Measurements from ENCODE around the gene EPS8. TPM values are rescaled to one million over a fixed set of nuclear protein-coding genes. Genes with fewer than 3 reads are reported as not detected.
A peak's percentile ranks its signal among the peaks of the same experiment; 100 is the strongest.

The EPS8 gene
- total RNA-seq, 1 experiment from 2014 or later: 32.0 TPM

DNA sequence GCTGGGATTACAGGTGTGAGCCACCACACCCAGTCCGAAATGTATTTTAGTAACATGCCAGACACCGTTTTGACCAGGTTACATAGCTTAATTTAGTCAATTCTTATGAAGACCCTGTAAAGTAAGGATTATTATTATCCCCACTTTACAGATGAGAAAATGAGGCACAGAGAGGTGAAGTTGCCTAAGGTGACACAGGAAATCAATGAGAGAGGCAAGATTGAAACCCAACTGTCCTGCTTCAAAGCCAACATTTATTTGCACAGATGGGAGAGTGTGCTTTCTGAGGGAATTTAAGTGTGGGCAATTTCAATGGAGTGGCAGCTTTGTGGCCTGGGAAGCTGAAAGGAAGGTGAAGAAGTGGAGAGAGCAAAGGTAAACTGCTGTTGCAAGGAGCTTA lies 19.1 kb upstream of the EPS8 start:
- POLR2A ChIA-PET: interaction anchor here (0.6 kb wide), 2 partner anchors 38 to 398 kb away, joined by 3 to 4 read pairs; no protein-coding TSS in a partner anchor
- no peak for ATAC-seq
- CTCF ChIA-PET: no interaction called here
- Histone ChIP-seq H3K9me3 (ENCODE audit: control insufficient read depth, insufficient read depth, low read depth, low read length) (no peaks in the 10 kb centered on the region), H3K4me1 (ENCODE audit: control insufficient read depth, insufficient read depth, low read length) (peaks cover 4% of the 10 kb centered on the region), H3K27me3 (ENCODE audit: control insufficient read depth, insufficient read depth, low read length) (no peaks in the 10 kb centered on the region), H3K27ac (ENCODE audit: low read length) (0 out of 2 replicates have a peak overlapping the region, but pooled peaks have one; percentile 17), H3K4me3 (ENCODE audit: low read depth in 2 of 2, low read length in 2 of 2) (no peak overlapping the region), H3K36me3 (ENCODE audit: control insufficient read depth, insufficient read depth, low read length) (no peaks in the 10 kb centered on the region)
- TF ChIP-seq TCF7L2 (IDR thresholded peaks at IDR 0.05; ENCODE audit: low read depth, low read length) (no peak), POLR2AphosphoS5 (IDR thresholded peaks at IDR 0.05; ENCODE audit: low read depth, low read length) (no peak), SIN3A (IDR thresholded peaks at IDR 0.05; ENCODE audit: borderline replicate concordance, insufficient read depth, low read depth, low read length) (no peak)
- TF ChIP-seq, protein P1, sequence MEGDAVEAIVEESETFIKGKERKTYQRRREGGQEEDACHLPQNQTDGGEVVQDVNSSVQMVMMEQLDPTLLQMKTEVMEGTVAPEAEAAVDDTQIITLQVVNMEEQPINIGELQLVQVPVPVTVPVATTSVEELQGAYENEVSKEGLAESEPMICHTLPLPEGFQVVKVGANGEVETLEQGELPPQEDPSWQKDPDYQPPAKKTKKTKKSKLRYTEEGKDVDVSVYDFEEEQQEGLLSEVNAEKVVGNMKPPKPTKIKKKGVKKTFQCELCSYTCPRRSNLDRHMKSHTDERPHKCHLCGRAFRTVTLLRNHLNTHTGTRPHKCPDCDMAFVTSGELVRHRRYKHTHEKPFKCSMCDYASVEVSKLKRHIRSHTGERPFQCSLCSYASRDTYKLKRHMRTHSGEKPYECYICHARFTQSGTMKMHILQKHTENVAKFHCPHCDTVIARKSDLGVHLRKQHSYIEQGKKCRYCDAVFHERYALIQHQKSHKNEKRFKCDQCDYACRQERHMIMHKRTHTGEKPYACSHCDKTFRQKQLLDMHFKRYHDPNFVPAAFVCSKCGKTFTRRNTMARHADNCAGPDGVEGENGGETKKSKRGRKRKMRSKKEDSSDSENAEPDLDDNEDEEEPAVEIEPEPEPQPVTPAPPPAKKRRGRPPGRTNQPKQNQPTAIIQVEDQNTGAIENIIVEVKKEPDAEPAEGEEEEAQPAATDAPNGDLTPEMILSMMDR (IDR thresholded peaks at IDR 0.05): no peak
- TF ChIP-seq, protein P2, sequence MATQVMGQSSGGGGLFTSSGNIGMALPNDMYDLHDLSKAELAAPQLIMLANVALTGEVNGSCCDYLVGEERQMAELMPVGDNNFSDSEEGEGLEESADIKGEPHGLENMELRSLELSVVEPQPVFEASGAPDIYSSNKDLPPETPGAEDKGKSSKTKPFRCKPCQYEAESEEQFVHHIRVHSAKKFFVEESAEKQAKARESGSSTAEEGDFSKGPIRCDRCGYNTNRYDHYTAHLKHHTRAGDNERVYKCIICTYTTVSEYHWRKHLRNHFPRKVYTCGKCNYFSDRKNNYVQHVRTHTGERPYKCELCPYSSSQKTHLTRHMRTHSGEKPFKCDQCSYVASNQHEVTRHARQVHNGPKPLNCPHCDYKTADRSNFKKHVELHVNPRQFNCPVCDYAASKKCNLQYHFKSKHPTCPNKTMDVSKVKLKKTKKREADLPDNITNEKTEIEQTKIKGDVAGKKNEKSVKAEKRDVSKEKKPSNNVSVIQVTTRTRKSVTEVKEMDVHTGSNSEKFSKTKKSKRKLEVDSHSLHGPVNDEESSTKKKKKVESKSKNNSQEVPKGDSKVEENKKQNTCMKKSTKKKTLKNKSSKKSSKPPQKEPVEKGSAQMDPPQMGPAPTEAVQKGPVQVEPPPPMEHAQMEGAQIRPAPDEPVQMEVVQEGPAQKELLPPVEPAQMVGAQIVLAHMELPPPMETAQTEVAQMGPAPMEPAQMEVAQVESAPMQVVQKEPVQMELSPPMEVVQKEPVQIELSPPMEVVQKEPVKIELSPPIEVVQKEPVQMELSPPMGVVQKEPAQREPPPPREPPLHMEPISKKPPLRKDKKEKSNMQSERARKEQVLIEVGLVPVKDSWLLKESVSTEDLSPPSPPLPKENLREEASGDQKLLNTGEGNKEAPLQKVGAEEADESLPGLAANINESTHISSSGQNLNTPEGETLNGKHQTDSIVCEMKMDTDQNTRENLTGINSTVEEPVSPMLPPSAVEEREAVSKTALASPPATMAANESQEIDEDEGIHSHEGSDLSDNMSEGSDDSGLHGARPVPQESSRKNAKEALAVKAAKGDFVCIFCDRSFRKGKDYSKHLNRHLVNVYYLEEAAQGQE (IDR thresholded peaks at IDR 0.05; ENCODE audit: insufficient read depth in 1 of 2, low read depth in 2 of 2, low read length in 1 of 2): no peak
- in situ Hi-C loops (cut with HindIII; ENCODE audit: low pct_unique_long_range_greater_than_20kb, low sequenced_read_pairs): no loop called here
- BruUV-seq (replicated peaks): no TSS peak
- no peak for DNase-seq (ENCODE audit: low read depth, low spot score)
- intact Hi-C loops (cut with micrococcal nuclease; ENCODE audit: unreplicated experiment): no loop called here

DNA sequence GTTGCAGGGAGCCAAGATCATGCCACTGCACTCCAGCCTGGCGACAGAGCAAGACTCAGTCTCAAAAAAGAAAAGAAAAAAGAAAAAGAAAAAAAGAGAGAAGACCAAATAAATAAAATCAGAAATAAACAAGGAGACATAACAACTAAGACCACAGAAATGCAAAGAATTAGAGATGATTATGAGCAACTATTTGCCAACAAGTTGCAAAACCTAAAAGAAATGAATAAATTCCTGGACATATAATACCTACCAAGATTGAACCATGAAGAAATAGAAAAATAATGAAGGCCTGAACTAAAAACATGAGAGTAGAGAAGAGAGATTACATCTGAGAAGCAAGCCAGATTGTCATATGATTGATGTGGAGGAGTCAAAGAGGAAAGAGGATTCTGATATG lies 17.6 kb upstream of the EPS8 start:
- Histone ChIP-seq H3K4me1 (ENCODE audit: control insufficient read depth, insufficient read depth, low read length) (peaks cover 4% of the 10 kb centered on the region), H3K4me3 (ENCODE audit: low read depth in 2 of 2, low read length in 2 of 2) (no peak overlapping the region), H3K9me3 (ENCODE audit: control insufficient read depth, insufficient read depth, low read depth, low read length) (no peaks in the 10 kb centered on the region), H3K27me3 (ENCODE audit: control insufficient read depth, insufficient read depth, low read length) (no peaks in the 10 kb centered on the region), H3K27ac (ENCODE audit: low read length) (no peak overlapping the region), H3K36me3 (ENCODE audit: control insufficient read depth, insufficient read depth, low read length) (no peaks in the 10 kb centered on the region)
- in situ Hi-C loops (cut with HindIII; ENCODE audit: low pct_unique_long_range_greater_than_20kb, low sequenced_read_pairs) (no loop called here), intact Hi-C loops (cut with micrococcal nuclease; ENCODE audit: unreplicated experiment) (no loop called here)
- DNase-seq (ENCODE audit: low read depth, low spot score): no peak
- ChIA-PET CTCF (no interaction called here), POLR2A (no interaction called here)
- ATAC-seq: no peak
- TF ChIP-seq, protein P1 (IDR thresholded peaks at IDR 0.05): no peak
- TF ChIP-seq POLR2AphosphoS5 (IDR thresholded peaks at IDR 0.05; ENCODE audit: low read depth, low read length): no peak
- no peak for TF ChIP-seq TCF7L2 (IDR thresholded peaks at IDR 0.05; ENCODE audit: low read depth, low read length)
- TF ChIP-seq SIN3A (IDR thresholded peaks at IDR 0.05; ENCODE audit: borderline replicate concordance, insufficient read depth, low read depth, low read length): no peak
- TF ChIP-seq, protein P2 (IDR thresholded peaks at IDR 0.05; ENCODE audit: insufficient read depth in 1 of 2, low read depth in 2 of 2, low read length in 1 of 2): no peak
- no TSS peak for BruUV-seq (replicated peaks)
